Neural cell (in vitro differentiated cells): ENCODE measurements around the gene MLH1.

Experiments used
- EZH2 ChIP-seq: fragments of 200-600, 300-800 bp; shearing (Covaris generic), sonication (generic); IDR thresholded peaks from 2 replicates; pipeline ENCODE4 v1.6.1; 2014; ENCODE audit warnings: antibody characterized with exemption, low read length, borderline replicate concordance, mild to moderate bottlenecking; ENCODE audit not compliant: insufficient read depth, poor library complexity, severe bottlenecking
- POLR2AphosphoS5 ChIP-seq: IDR thresholded peaks from 2 replicates; pipeline ENCODE4 v1.6.1; 2012
- REST ChIP-seq: IDR thresholded peaks from 2 replicates; pipeline ENCODE4 v1.6.1; 2012; ENCODE audit warnings: borderline replicate concordance
- TAF1 ChIP-seq: IDR thresholded peaks from 2 replicates; pipeline ENCODE4 v1.6.1; 2012; ENCODE audit warnings: low read depth
- TF ChIP-seq, protein P1 (sequence below): fragments of 450-650 bp; IDR thresholded peaks from 2 replicates; pipeline ENCODE4 v1.5.1; 2014; ENCODE audit warnings: antibody characterized with exemption, mild to moderate bottlenecking, moderate library complexity; ENCODE audit not compliant: poor library complexity, severe bottlenecking

DNA sequence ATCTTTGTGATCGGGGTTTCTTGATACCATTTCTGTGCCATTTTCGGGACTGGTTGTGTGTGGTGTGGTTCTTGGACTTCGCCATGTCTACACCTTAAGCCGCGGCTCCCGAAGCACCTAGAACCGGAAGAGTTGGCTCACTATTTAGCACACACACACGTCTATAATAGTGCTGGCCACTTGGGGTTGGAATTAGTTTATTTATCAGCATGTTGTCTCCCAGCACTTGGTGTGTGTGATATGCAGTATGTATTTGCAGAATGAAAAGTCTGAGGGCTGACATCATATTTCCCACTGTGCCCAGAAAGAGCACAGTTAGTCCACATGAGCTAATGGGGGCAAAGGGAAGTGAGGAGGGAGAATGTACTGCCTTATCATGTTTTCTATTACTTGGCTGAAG lies 23.6 kb downstream of the MLH1 start:
- TF ChIP-seq, protein P1, sequence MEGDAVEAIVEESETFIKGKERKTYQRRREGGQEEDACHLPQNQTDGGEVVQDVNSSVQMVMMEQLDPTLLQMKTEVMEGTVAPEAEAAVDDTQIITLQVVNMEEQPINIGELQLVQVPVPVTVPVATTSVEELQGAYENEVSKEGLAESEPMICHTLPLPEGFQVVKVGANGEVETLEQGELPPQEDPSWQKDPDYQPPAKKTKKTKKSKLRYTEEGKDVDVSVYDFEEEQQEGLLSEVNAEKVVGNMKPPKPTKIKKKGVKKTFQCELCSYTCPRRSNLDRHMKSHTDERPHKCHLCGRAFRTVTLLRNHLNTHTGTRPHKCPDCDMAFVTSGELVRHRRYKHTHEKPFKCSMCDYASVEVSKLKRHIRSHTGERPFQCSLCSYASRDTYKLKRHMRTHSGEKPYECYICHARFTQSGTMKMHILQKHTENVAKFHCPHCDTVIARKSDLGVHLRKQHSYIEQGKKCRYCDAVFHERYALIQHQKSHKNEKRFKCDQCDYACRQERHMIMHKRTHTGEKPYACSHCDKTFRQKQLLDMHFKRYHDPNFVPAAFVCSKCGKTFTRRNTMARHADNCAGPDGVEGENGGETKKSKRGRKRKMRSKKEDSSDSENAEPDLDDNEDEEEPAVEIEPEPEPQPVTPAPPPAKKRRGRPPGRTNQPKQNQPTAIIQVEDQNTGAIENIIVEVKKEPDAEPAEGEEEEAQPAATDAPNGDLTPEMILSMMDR: no peak
- TF ChIP-seq POLR2AphosphoS5: no peak
- TF ChIP-seq EZH2: no peak
- TF ChIP-seq REST: no peak
- no peak for TF ChIP-seq TAF1
